ENCODE data around the gene BRINP1. TPM values are rescaled to one million over a fixed set of nuclear protein-coding genes. Genes with fewer than 3 reads are reported as not detected.

Gene BRINP1
- polyA plus RNA-seq, 3 donors from 2014 or later: not detected

- Mint-ChIP-seq H3K4me3 (no peak overlapping the region), H3K9me3 (peaks cover 0 to 7% (median 2%) of the 10 kb centered on the region in 6 donors), H3K4me1 (no peaks in the 10 kb centered on the region), H3K27me3 (ENCODE audit: low read depth in 3 of 3) (peaks cover 0 to 2% (median 0%) of the 10 kb centered on the region in 3 donors), H3K27ac (no peak overlapping the region), H3K36me3 (no peaks in the 10 kb centered on the region)
- DNase-seq: no peak
Observed at GRCh38 chr9:119240546-119240945, 128.7 kb downstream of the BRINP1 start.

- H3K27ac Mint-ChIP-seq: no peak overlapping the region
- DNase-seq: no peak
- H3K9me3 Mint-ChIP-seq: peaks cover 0 to 7% (median 0%) of the 10 kb centered on the region in 6 donors
- no peaks in the 10 kb centered on the region for H3K27me3 Mint-ChIP-seq (ENCODE audit: low read depth in 3 of 3)
- H3K4me3 Mint-ChIP-seq: no peak overlapping the region
- no peaks in the 10 kb centered on the region for H3K4me1 Mint-ChIP-seq
- H3K36me3 Mint-ChIP-seq: no peaks in the 10 kb centered on the region
Observed at GRCh38 chr9:119234636-119235035, 134.6 kb downstream of the BRINP1 start.

GRCh38 chr9:119227422-119227821 lies 141.8 kb downstream of the BRINP1 start:
- peaks cover 0 to 10% (median 3%) of the 10 kb centered on the region in 6 donors for H3K9me3 Mint-ChIP-seq
- DNase-seq: no peak
- H3K4me3 Mint-ChIP-seq: no peak overlapping the region
- no peak overlapping the region for H3K27ac Mint-ChIP-seq
- no peaks in the 10 kb centered on the region for H3K4me1 Mint-ChIP-seq
- no peaks in the 10 kb centered on the region for H3K36me3 Mint-ChIP-seq
- peaks cover 0 to 1% (median 0%) of the 10 kb centered on the region in 3 donors for H3K27me3 Mint-ChIP-seq (ENCODE audit: low read depth in 3 of 3)

DNA sequence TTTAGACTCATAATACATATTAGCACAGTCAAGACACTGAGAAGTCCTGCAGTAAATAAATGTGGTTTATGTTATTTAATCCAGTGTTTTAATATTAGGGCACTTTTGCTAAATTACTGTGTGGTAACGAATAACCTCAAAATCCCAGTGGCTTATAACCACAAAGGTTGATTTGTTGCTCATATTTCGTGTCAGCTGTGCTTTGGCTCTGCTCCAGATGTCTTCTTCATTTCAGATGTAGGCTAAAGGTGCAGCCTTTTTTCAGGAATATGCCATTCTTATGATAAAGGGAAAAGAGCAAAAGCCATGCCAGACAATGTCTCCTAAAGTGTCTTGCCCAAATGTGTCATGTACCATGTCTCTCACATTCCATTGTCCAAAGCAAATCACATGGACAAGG lies 144.8 kb downstream of the BRINP1 start:
- H3K4me3 Mint-ChIP-seq: no peak overlapping the region
- no peak overlapping the region for H3K27ac Mint-ChIP-seq

DNA sequence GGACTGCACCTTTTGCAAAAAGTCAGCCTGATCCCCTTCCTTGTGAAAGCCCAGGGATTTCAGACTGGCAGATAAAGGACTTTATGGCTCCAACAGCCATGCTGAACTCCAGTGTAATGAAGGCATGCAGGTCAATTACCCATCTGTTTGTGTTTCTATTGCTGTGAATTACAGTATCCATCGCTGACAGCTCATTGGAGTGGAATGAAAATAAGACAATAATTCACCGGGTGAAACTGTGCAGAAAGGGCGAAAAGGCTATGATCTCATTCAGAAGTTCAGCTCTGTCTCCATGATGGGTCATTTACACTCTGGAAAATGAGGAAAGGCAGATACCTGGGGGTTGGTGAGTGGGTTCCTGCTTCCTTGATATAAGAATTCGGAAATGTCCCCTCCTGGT lies 148.0 kb downstream of the BRINP1 start:
- DNase-seq: no peak
- peaks cover 0 to 13% (median under 1%) of the 10 kb centered on the region in 6 donors for H3K9me3 Mint-ChIP-seq
- H3K4me3 Mint-ChIP-seq: no peak overlapping the region
- H3K27me3 Mint-ChIP-seq (ENCODE audit: low read depth in 3 of 3): peaks cover 0 to 1% (median 0%) of the 10 kb centered on the region in 3 donors
- H3K27ac Mint-ChIP-seq: no peak overlapping the region
- no peaks in the 10 kb centered on the region for H3K4me1 Mint-ChIP-seq
- H3K36me3 Mint-ChIP-seq: no peaks in the 10 kb centered on the region

More for the DNA sequence above, 144.8 kb downstream of the BRINP1 start:
- Mint-ChIP-seq H3K9me3 (peaks cover 0 to 12% (median 3%) of the 10 kb centered on the region in 6 donors), H3K36me3 (no peaks in the 10 kb centered on the region), H3K4me1 (no peaks in the 10 kb centered on the region), H3K27me3 (ENCODE audit: low read depth in 3 of 3) (peaks cover 0 to 1% (median 0%) of the 10 kb centered on the region in 3 donors)
- DNase-seq: no peak

- no peaks in the 10 kb centered on the region for H3K4me1 Mint-ChIP-seq
Observed at GRCh38 chr9:119218293-119218692, 150.9 kb downstream of the BRINP1 start.

GRCh38 chr9:119216651-119217331 lies 152.4 kb downstream of the BRINP1 start:
- no peaks in the 10 kb centered on the region for H3K27me3 Mint-ChIP-seq (ENCODE audit: low read depth in 3 of 3)
- no peak for DNase-seq
- no peak overlapping the region for H3K4me3 Mint-ChIP-seq
- peaks cover 0 to 7% (median 2%) of the 10 kb centered on the region in 6 donors for H3K9me3 Mint-ChIP-seq
- no peaks in the 10 kb centered on the region for H3K4me1 Mint-ChIP-seq
- no peak overlapping the region for H3K27ac Mint-ChIP-seq
- no peaks in the 10 kb centered on the region for H3K36me3 Mint-ChIP-seq

More at GRCh38 chr9:119218293-119218692, 150.9 kb downstream of the BRINP1 start:
- no peak overlapping the region for H3K27ac Mint-ChIP-seq
- H3K9me3 Mint-ChIP-seq: peaks cover 0 to 13% (median 2%) of the 10 kb centered on the region in 6 donors
- H3K36me3 Mint-ChIP-seq: no peaks in the 10 kb centered on the region
- no peak overlapping the region for H3K4me3 Mint-ChIP-seq
- DNase-seq: no peak
- peaks cover 0 to 1% (median 0%) of the 10 kb centered on the region in 3 donors for H3K27me3 Mint-ChIP-seq (ENCODE audit: low read depth in 3 of 3)

DNA sequence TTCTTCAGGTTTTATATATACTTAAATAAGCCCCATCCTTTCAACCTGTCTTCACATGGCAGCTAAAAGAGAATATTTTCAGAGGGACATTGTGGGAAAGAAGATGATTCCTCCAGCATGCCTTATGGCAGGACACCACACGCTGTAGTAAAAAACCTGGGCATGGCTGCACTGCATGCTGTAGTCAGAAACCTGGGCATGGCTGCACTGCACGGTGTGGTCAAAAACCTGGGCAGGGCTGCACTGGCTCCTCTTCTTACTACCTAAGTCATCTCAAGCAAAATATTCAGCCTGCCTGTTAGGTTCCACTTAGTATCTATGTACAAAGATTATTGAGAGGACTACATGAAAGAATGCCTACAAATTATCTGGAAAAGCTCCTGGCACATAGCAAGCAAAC lies 153.6 kb downstream of the BRINP1 start:
- no peak overlapping the region for H3K4me3 Mint-ChIP-seq
- no peaks in the 10 kb centered on the region for H3K36me3 Mint-ChIP-seq
- H3K27me3 Mint-ChIP-seq (ENCODE audit: low read depth in 3 of 3): no peaks in the 10 kb centered on the region
- no peak for DNase-seq
- no peaks in the 10 kb centered on the region for H3K4me1 Mint-ChIP-seq
- H3K27ac Mint-ChIP-seq: no peak overlapping the region
- peaks cover 0 to 7% (median 2%) of the 10 kb centered on the region in 6 donors for H3K9me3 Mint-ChIP-seq

GRCh38 chr9:119213471-119213870 lies 155.8 kb downstream of the BRINP1 start:
- no peak for DNase-seq

DNA sequence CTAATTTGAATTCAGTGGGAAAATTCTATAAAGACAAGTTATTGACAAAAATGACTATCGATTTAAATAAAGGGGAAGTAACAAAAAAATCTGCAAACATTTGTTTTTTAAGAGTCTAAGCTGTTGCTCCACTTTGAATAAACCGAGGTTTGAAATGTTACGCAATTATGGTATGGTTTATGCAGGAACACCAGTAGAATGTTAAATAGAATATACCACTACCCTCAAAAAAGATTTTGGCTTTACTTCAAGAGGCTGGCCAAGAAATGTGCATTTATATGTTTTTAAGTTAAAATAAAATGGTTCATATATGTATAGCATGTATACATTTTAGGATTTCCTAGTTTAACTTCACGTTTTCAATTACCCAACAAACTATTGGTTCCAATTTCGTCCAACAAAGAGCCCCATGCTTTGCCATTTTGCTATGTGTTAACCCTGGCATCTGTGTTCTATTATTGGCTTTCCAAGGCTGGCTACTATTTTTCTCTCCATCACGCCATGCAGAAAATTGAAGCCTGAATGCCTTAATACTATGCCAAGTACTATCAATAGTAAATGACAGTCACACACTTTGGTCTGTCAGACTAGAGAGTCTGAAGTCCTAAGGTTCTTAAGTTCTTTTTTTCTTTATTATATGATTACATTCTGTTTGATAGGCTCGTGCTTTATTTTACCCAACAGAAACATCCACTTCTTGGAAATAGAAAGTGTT lies 171.2 kb downstream of the BRINP1 start:
- H3K4me1 Mint-ChIP-seq: no peaks in the 10 kb centered on the region
- no peaks in the 10 kb centered on the region for H3K36me3 Mint-ChIP-seq
- no peak overlapping the region for H3K4me3 Mint-ChIP-seq
- no peak overlapping the region for H3K27ac Mint-ChIP-seq
- no peak for DNase-seq
- H3K9me3 Mint-ChIP-seq: peaks cover 0 to 7% (median 3%) of the 10 kb centered on the region in 6 donors
- H3K27me3 Mint-ChIP-seq (ENCODE audit: low read depth in 3 of 3): peaks cover 0 to 1% (median 0%) of the 10 kb centered on the region in 3 donors

More at GRCh38 chr9:119213471-119213870, 155.8 kb downstream of the BRINP1 start:
- Mint-ChIP-seq H3K27ac (no peak overlapping the region), H3K4me1 (no peaks in the 10 kb centered on the region), H3K9me3 (peaks cover 0 to 3% (median 0%) of the 10 kb centered on the region in 6 donors), H3K4me3 (no peak overlapping the region), H3K27me3 (ENCODE audit: low read depth in 3 of 3) (no peaks in the 10 kb centered on the region), H3K36me3 (no peaks in the 10 kb centered on the region)

DNA sequence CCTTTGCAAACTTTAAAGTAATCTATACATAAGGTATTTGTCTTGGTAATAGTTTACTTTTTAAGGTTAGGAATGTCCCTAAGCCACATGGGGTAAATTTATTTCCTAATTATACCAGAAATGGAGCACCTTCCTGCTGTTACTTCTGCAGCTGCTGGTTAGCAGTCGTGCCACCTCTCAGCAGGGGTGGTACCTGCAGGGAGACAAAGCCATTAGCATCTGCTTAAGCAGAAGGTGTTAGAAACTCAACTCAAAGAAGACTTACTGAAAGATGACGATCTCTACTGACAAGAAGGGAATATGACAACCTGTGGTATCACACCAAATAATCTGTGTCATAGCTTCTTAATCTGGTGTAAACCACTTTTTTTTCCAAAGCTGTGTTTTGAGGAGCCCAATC lies 173.7 kb downstream of the BRINP1 start:
- Mint-ChIP-seq H3K4me1 (no peaks in the 10 kb centered on the region), H3K27me3 (ENCODE audit: low read depth in 3 of 3) (peaks cover 0 to 1% (median 0%) of the 10 kb centered on the region in 3 donors), H3K36me3 (no peaks in the 10 kb centered on the region), H3K9me3 (peaks cover 0 to 4% (median 2%) of the 10 kb centered on the region in 6 donors), H3K27ac (no peak overlapping the region), H3K4me3 (no peak overlapping the region)
- no peak for DNase-seq

GRCh38 chr9:119185298-119185697 lies 183.9 kb downstream of the BRINP1 start:
- no peak overlapping the region for H3K4me3 Mint-ChIP-seq
- no peak overlapping the region for H3K27ac Mint-ChIP-seq
- H3K4me1 Mint-ChIP-seq: no peaks in the 10 kb centered on the region
- no peaks in the 10 kb centered on the region for H3K36me3 Mint-ChIP-seq
- DNase-seq: no peak
- H3K27me3 Mint-ChIP-seq (ENCODE audit: low read depth in 3 of 3): peaks cover 0 to 3% (median 0%) of the 10 kb centered on the region in 3 donors
- H3K9me3 Mint-ChIP-seq: peaks cover 0 to 29% (median 7%) of the 10 kb centered on the region in 6 donors

GRCh38 chr9:119184265-119184936 lies 184.8 kb downstream of the BRINP1 start:
- Mint-ChIP-seq H3K4me1 (no peaks in the 10 kb centered on the region), H3K27ac (no peak overlapping the region), H3K27me3 (ENCODE audit: low read depth in 3 of 3) (peaks cover 0 to 3% (median 0%) of the 10 kb centered on the region in 3 donors), H3K36me3 (no peaks in the 10 kb centered on the region), H3K4me3 (no peak overlapping the region), H3K9me3 (peaks cover 0 to 25% (median 7%) of the 10 kb centered on the region in 6 donors)
- DNase-seq: no peak

- no peak for DNase-seq
- Mint-ChIP-seq H3K36me3 (no peaks in the 10 kb centered on the region), H3K9me3 (peaks cover 0 to 14% (median 4%) of the 10 kb centered on the region in 6 donors), H3K4me3 (no peak overlapping the region), H3K27ac (no peak overlapping the region), H3K27me3 (ENCODE audit: low read depth in 3 of 3) (no peaks in the 10 kb centered on the region), H3K4me1 (no peaks in the 10 kb centered on the region)
Observed at GRCh38 chr9:119181561-119181960, 187.7 kb downstream of the BRINP1 start.
